GM19351 (cell line): ENCODE measurements around the gene SIPA1L3.

Experiments used
- ATAC-seq: cut with Tn5 transposase; IDR thresholded peaks from one replicate; pipeline ENCODE4 v1.9.1; 2021; ENCODE audit warnings: mild to moderate bottlenecking, moderate library complexity; ENCODE audit not compliant: unreplicated experiment

The SIPA1L3 gene

DNA sequence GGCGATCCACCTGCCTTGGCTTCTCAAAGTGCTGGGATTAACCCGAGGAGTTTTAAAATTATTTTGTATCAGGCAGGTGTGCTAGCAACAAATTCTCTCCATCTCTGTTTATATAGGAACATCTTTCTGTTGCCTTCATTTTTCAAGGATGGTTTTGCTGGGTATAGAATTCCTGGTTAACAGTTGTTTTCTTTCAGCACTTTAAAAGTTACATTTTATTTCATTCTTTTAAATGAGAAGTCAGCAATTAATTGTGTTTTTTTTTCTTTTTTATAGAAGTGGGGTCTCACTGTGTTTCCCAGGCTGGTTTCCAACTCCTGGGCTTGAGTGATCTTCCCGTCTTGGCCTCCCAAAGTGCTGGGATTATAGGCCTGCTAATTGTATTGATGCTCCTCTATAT lies 273.1 kb downstream of the SIPA1L3 start:
- ATAC-seq, result no peak

DNA sequence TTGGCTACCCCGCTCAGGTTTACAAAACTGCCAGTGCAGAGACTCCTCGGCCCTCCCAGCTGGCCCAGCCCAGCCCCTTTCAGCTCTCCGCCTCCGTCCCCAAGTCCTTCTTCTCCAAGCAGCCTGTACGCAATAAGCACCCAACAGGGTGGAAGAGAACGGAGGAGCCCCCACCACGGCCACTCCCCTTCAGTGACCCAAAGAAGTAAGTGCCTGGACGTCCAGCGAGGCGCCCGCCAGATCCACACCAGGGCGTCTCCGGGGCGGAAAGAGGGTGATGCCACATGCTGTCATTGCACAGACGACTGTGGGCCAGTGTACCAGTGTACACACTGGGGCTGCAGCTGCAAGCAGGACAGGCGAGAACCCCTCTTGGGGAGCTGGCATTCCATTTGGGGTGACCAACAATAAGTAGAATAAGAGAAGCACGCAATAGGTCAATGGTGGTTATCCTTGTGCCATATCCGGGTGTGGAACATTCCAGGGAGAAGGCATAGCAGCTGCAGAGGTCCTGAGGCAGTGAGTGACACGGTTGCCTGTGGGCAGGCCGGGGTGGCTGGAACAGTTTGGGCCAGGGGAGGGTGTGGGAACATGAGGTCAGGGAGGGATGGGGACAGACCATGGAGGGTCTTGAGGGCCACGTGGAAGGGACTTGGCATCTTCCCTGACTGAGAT lies 275.7 kb downstream of the SIPA1L3 start:
- ATAC-seq, result no peak

DNA sequence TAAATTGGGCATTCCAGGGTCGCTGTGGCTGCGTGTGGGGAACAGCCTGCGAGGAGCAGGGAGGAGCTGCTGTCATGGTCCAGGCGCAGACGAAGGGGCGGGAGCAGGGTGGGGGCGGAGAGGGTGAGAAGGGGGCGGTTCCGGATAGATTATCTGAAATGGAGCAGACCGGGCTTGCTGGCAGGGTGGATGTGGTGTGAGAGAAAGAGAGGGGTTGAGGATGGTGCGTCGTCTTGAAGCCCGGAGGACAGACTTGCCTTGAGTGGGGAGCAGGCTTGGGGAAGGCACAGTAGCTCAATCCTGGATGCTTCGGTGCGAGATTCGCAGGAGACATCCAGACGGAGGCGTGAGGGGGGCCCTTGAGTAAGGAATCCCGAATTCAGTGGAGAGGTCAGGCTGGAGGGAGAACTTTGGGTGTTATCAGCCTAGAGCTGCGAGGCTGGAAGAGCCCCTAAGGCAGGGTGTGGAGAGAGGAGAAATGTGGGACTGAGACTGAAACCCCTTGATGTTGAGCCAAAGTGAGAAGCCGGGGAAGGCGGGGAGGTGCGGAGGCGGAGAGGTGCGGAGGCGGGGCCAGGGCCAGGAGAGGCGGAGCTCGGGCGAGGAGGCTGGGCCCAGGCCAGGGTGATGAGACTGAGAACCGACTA lies 276.4 kb downstream of the SIPA1L3 start:
- no peak for ATAC-seq

DNA sequence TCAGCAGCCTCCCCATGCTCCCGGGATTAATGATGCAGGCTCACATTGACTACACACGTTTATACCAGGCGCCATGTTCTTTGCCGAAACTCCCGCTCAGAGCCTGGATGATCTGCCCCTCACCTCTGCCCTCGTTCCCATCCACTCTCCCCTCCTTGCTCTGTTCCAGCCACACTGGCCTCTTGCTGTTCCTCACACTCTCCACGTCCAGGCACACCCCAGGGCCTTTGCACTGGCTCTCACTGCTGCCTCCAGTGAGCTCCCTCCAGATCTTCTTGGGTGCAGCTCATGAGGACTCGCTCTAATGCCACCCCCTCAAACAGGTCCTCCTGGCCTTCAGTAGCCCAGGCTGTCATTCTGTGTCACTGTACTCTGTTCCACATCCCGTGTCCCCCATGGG lies 277.8 kb downstream of the SIPA1L3 start:
- ATAC-seq, result no peak

DNA sequence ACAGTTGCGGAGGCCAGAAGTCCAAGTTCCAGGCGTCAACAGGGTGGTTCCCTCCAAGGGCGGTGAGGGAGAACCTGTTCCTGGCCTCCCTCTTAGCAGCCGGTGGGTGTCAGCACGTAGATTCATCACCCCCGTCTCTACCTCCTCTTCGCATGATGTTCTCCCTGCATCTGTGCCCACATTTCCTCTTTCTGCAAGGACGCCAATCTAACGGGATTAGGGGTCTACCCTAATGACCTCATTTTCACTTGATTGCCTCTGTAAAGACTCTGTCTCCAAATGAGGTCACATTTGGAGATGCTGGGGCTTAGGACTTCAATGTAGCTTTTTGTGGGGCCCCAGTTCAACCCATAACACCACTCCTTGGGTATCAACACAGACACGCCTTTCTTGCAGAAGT lies 278.6 kb downstream of the SIPA1L3 start:
- ATAC-seq, result no peak

DNA sequence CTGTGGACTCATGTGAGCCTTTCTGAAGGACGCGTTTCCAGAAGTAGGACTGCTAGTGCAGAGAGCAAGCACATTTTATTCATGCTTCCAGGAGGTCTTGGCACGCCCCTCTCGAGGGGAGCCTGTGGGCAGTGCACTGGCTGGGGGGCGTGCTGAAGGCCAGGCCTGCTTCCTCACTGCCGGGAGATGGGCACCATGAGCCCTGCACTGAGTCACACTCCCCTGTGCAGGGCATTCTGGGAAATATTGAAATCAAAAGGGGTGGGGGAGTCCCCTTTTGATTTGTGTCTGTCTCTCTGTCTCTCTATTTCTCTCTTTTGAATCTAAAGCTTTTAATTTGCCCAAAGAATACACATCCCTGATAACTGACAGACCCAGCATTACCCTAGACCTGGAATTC lies 283.1 kb downstream of the SIPA1L3 start:
- ATAC-seq, result no peak

DNA sequence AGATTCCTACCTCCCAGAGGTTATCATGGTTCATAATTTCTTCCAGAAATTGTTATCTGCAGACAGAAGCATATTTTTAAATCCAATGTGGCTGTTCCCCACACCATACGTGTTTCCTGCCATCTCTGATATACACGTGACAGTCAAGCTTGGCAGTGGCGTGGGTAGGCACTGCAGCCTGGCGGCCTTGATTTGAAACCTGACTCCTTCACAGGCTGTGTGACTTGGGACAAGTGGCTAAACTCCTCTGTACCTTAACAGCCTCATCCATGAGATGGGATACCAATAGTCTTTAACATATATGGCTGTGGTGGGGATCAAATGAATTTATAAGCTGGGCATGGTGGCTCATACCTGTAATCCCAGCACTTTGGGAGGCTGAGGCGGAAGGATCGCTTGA lies 283.8 kb downstream of the SIPA1L3 start:
- no peak for ATAC-seq

DNA sequence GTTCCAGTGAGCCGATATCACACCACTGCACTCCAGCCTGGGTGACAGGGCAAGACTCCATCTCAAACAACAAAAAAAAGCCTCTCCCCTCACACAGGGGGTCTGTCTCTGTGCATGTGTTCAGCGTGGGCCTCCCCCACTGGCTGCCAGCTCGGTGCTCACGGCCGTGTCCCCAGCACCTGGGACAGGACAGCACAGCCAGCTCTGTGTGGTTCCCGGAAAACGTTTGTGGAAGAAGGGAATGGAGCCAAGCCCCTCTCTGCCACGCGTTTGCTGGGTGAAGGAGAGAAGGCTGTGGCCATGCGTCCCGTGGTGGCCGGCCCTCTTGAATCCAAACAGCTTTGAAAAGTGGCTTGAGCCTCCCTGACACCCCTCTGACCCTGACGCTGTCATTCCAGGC lies 284.7 kb downstream of the SIPA1L3 start:
- no peak for ATAC-seq

DNA sequence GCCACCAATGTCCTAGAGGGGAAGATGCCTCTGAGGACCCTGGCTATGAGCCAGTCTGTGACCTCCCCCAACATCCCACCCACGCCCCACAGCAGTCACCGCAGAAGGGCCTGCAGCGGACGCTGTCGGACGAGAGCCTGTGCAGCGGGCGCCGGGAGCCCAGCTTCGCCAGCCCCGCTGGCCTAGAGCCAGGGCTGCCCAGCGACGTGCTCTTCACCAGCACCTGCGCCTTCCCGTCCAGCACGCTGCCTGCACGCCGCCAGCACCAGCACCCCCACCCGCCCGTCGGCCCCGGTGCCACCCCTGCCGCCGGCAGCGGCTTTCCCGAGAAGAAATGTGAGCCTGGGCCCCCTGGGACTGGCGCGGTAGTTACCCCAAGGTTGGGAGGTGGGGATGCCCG lies 286.4 kb downstream of the SIPA1L3 start:
- ATAC-seq, result no peak

DNA sequence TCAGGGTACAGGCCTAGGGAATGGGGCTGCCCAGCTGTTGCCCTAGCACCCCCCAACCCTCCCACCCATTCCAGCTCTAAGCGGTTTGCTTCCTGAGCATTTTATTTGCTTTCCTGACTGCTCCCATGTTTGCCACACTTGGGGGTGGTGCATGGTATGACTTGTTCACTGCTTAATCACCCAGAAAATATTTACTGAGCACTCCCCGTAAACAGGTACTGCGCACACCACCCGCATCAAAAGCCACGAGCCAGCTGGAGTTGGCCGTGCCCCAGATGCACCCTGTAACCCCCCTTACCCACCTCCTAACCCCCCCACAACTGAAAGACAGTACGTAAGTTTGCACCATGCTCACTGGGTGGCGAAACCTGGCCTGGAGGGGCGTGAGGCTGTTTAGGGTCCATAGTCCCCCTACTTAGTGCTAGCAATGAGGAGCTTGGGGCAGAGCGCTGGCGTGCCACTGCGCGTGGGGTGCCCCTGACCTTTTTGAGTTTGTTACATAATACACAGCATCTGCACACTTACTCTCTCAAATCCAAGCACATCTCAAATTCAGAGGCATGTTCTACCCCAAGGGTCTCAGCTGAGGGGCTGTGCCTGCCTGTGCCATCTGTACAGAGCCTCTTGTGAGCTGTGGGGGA lies 287.2 kb downstream of the SIPA1L3 start:
- no peak for ATAC-seq

DNA sequence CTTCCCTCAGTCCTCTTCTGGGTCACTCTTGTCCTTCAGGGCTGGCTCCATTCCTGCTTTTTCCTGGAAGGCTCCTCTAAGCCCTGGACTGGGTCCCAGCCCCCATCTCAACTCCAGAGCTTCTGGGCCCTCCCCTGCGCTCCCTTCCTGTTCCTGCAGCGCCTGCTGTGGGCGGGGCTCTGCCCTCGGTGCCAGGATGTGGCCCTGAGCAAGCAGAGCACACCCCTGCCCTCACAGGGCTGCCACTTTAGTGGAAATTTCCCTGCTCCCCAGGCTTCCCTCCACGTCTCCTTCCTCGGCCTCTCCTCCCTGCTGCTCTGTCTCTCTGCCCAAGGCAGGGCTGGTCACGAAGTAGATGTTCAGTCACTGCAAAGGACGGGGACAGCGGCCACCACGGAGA lies 288.2 kb downstream of the SIPA1L3 start:
- ATAC-seq, result no peak

DNA sequence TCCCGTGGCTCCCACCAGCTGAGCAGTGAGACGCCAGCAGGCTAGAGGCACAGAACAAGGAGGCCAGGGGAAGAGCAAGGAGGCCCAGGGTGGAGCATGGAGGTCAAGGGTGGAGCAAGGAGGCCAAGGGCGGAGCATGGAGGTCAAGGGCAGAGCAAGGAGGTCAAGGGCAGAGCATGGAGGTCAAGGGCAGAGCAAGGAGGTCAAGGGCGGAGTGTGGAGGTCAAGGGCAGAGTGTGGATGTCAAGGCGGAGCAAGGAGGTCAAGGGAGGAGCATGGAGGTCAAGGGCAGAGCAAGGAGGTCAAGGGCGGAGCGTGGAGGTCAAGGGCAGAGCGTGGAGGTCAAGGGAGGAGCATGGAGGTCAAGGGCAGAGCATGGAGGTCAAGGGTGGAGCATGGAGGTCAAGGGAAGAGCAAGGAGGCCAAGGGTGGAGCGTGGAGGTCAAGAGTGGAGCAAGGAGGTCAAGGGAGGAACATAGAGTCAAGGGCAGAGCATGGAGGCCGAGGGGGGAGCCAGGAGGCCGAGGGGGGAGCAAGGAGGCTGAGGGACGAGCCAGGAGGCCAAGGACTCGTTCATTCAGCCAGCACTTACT lies 289.3 kb downstream of the SIPA1L3 start:
- ATAC-seq, result no peak

DNA sequence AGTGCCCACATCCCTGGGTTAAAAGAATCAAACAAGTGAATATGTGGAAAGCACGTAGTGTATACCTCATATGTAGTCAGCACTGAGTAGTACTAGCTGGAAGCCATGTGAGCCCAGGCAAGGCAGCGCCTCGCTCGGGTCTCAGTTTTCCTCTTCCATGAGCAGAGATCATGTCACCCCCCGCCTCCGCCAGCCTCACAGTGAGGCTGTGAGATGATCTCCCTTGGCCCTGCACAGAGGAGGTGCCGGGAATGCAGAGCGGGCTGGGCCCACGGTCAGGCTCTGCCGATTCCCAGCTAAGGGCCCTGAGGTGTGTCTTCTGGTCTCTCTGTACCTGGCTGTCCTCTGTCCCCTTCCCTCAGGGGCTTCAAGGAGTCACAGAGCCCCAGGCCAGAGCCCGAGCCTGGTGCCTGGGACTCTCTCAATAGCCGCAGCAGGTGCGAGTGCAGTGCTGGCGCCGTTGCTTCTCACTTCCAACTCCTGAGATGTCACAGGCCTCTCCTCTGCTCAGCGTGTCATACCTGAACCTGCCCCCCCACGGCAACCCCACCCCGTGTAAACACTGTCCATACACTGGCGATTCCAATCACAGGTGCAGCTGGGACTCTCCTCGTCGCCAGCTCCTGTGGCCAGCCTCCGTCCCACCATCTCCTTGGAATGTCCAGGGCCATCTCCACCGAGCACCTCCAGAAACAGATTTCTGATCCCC lies 290.1 kb downstream of the SIPA1L3 start:
- ATAC-seq, result no peak

DNA sequence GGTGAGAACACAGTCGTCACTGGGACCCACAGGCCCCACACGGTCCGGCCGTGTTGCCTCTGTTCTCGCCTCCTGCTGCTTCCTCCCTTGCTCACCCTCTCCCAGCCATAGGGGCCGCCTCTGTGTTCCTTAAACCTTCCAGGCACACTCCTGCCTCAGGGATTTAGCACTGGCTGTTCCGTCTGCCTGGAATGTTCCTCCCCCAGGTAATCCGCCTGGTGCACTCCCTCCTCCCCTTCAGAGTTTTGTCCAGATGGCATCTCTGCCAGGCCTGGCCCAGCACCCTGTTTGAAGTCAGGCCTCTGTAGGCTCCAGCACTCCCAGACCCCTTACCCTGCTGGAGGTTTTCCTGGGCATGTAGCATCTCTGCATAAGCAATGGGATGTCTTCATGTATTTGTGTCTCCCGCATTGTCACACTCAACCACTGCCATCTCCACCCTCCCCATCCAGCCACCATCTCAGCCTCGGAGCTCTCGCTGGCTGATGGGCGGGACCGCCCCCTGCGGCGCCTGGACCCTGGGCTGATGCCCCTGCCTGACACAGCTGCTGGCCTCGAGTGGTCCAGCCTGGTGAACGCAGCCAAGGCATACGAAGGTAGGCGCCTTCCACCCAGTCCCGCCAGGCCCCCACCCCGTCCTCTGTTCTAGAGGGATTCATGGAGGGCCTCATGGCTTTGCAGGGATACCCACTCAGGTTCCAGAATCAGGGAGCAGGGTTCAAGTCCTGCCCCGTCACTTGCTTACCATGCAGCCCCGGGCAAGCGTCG lies 291.1 kb downstream of the SIPA1L3 start:
- no peak for ATAC-seq

DNA sequence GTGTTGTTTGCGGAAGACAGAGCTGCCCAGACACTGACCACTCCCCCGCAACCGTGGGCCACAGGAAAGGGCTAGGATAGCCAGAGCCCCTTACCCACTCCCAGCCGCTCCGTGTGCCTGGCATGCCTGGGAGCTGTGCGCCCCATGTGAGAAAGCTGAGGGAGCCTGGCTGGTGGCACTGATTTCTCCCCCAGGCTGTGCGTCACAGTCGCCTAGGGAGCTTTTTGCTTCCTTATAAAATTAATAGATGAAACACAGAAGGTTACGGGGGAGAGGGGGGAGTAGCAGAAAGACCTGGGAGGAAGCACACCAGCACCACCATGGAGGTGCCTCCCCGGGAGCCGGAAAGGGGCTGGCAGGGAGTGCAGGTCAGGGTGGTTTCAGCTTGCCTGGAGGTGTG lies 292.3 kb downstream of the SIPA1L3 start:
- ATAC-seq, result no peak

DNA sequence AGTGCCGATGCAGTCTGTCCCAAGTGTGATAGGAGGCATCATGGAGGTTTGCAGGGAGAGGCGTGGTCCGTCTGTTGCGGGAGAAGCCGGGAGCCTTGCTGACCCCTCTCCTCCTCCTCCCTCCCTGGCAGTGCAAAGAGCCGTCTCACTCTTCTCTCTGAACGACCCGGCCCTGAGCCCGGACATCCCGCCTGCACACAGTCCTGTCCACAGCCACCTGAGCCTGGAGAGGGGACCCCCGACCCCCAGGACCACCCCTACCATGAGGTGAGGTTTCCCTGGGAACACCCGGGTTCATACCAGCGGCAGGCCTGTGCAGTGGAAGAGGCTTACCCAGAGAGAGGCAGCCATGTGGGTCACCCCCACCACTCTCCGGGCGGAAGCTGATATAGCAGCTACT lies 294.7 kb downstream of the SIPA1L3 start:
- ATAC-seq, result no peak

DNA sequence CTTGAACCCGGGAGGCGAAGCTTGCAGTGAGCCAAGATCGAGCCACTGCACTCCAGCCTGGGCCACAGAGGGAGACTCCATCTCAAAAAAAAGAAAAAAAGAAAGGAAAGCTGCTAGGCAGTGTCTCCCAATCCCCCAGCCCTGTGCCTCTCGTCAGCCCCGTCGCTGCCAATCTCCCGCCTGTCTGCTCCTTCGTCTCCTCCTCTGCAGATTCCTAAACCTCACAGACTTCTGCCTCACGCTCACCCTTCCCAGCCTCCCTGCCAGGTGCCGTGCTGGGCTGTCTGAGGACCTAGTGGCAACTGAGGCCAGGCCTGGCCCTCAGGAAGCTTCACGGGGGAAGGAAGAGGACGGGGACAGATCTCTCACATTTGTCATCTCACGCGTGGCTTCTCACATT lies 295.5 kb downstream of the SIPA1L3 start:
- ATAC-seq, result no peak

DNA sequence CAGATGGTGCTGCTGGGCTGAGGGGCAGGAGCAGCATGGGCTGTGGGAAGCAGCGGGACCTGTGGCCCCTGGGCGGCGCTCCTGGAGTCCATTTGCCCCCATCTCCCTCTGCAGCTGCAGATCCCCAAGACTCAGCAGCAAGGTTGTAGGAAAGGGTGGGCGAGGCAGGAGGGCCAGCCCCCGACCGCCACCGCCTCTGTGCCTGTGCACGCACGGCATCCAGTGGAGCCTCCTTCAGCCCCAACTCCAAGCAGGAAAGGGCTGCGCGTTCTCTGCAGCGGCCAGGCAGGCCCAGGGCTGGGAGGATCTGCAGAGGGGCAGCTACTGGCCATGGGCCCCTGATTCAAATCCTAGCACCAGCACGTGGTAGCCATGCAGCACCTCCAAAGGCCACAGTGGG lies 296.2 kb downstream of the SIPA1L3 start:
- ATAC-seq, result no peak

DNA sequence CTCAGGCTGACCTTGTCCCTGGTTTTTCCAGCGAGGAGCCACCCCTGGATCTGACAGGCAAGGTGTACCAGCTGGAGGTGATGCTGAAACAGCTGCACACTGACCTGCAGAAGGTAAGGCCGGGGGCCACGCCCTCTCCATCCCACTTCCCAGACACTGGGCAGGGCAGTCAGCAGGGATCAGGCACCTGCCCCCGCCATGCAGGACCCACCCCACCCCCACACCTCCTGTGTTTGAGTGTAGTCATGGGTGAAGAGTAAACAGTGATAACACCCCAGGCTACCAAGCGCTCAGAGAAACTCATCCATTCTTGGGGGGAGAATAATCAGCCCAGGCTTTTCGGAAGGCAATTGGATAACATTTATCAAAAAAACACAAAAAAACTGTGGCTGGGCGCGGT lies 297.1 kb downstream of the SIPA1L3 start:
- no peak for ATAC-seq

DNA sequence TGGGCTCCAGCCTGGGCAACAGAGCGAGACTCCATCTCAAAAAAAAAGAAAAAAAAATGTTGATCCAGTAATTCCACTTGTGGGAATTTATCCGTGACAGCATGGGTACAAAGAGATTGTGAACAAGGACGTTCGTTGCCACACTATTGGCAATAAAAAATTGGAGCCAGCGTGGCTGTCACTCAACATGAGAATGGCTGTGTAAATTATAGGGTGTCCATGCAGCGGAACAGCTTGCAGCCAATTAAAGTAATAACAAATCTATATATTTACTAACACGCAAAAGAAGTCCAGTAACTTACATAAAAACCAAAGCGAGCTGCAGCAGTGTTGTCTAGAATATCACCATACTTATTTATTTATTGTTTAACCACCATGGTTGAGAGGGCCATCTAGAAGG lies 297.7 kb downstream of the SIPA1L3 start:
- no peak for ATAC-seq
